T-helper 1 cell treated with Interleukin-12 subunit alpha and Interleukin-12 subunit beta and Interleukin-4 antibody, amounts not matched to agents 30 ng/mL and 1 ng/mL, for 36 hours (primary cell): ENCODE measurements around the gene CMPK1. TPM values are rescaled to one million over a fixed set of nuclear protein-coding genes. Genes with fewer than 3 reads are reported as not detected.

Experiments
- intact Hi-C: fragments of 100-400 bp; cut with micrococcal nuclease; formaldehyde crosslinking; loops from one replicate; pipeline ENCODE4 v1.15.1; 2024
- total RNA-seq: library from RNA; stranded (reverse); gene quantifications from 2 replicates; pipeline ENCODE4 v1.2.3, GENCODE V29; 2022

The CMPK1 gene
- total RNA-seq, 1 donor from 2014 or later, result 98.2 TPM

GRCh38 chr1:47389731-47390130, 56.1 kb downstream of the CMPK1 start:
- intact Hi-C loops, result loop anchor here (1.0 to 2.0 kb wide), 3 partner anchors 43 to 366 kb away; no protein-coding TSS in a partner anchor

- intact Hi-C loops, result no loop called here
Observed at GRCh38 chr1:47390843-47391242, 57.3 kb downstream of the CMPK1 start.

GRCh38 chr1:47393141-47393540, 59.6 kb downstream of the CMPK1 start:
- intact Hi-C loops, result no loop called here

GRCh38 chr1:47395433-47395832, 61.8 kb downstream of the CMPK1 start:
- intact Hi-C loops, result no loop called here

GRCh38 chr1:47396671-47397196, 63.1 kb downstream of the CMPK1 start:
- intact Hi-C loops, result no loop called here

GRCh38 chr1:47399138-47399845, 65.7 kb downstream of the CMPK1 start:
- intact Hi-C loops, result no loop called here

GRCh38 chr1:47399846-47400155, 66.2 kb downstream of the CMPK1 start:
- intact Hi-C loops, result no loop called here

GRCh38 chr1:47401761-47402160, 68.2 kb downstream of the CMPK1 start:
- intact Hi-C loops, result no loop called here

GRCh38 chr1:47402591-47402990, 69.0 kb downstream of the CMPK1 start:
- intact Hi-C loops, result no loop called here

- intact Hi-C loops, result no loop called here
Observed at GRCh38 chr1:47403321-47403910, 69.8 kb downstream of the CMPK1 start.

GRCh38 chr1:47405697-47406096, 72.1 kb downstream of the CMPK1 start:
- intact Hi-C loops, result no loop called here

- intact Hi-C loops, result no loop called here
Observed at GRCh38 chr1:47406966-47407365, 73.4 kb downstream of the CMPK1 start.

- intact Hi-C loops, result no loop called here
Observed at GRCh38 chr1:47407481-47407880, 73.9 kb downstream of the CMPK1 start.

- intact Hi-C loops, result no loop called here
Observed at GRCh38 chr1:47409311-47410067, 75.9 kb downstream of the CMPK1 start.

GRCh38 chr1:47410068-47410455, 76.5 kb downstream of the CMPK1 start:
- intact Hi-C loops, result no loop called here

- intact Hi-C loops, result no loop called here
Observed at GRCh38 chr1:47411436-47411835, 77.8 kb downstream of the CMPK1 start.

GRCh38 chr1:47412437-47412836, 78.8 kb downstream of the CMPK1 start:
- intact Hi-C loops, result no loop called here

GRCh38 chr1:47415728-47416318, 82.2 kb downstream of the CMPK1 start, which contains the start of gene FOXE3:
Gene FOXE3, plus strand, starts transcription at chr1:47416285. Its CDS starts 31 bp downstream, at chr1:47416316.
- intact Hi-C loops, result no loop called here

- intact Hi-C loops, result no loop called here
Observed at GRCh38 chr1:47416319-47417169, 83.0 kb downstream of the CMPK1 start.

- intact Hi-C loops, result no loop called here
Observed at GRCh38 chr1:47417170-47418044, 83.8 kb downstream of the CMPK1 start.
